Activated CD4-positive, alpha-beta T cell treated with anti-CD3 and anti-CD28 coated beads for 36 hours (primary cell): ENCODE data around the gene PCDHGA2. TPM values are rescaled to one million over a fixed set of nuclear protein-coding genes. Genes with fewer than 3 reads are reported as not detected.
"Not testable (repeated sequence)": the region's sequence is repeated elsewhere in the genome, so short reads cannot be mapped to it uniquely, and the experiment has no call there.

Experiments used
- ATAC-seq: fragments of 200-7000 bp; cut with Tn5 transposase; one replicate; pipeline ENCODE4 v1.10.0; 2021; ENCODE audit warnings: mild to moderate bottlenecking, moderate library complexity
- CTCF ChIA-PET: fragments of 350-600 bp; sonication (Branson Sonifier 250); formaldehyde crosslinking; loops from one replicate; lab custom pipeline; 2021; ENCODE audit warnings: antibody characterized with exemption; lab: Charles Lee
- POLR2A ChIA-PET: fragments of 350-600 bp; sonication (Branson Sonifier 250); formaldehyde crosslinking; loops from one replicate; lab custom pipeline; 2021; ENCODE audit warnings: antibody characterized with exemption, inconsistent platforms; lab: Charles Lee
- DNase-seq: peaks from one replicate; pipeline ENCODE4 v3.0.0-alpha.2; 2020
- H3K27ac Mint-ChIP-seq: one replicate; pipeline ENCODE4 v1.8.0; 2021; ENCODE audit warnings: mixed read lengths
- H3K27me3 Mint-ChIP-seq: one replicate; pipeline ENCODE4 v1.8.0; 2021; ENCODE audit warnings: mixed read lengths
- H3K36me3 Mint-ChIP-seq: one replicate; pipeline ENCODE4 v1.8.0; 2021; ENCODE audit warnings: low read depth, mixed read lengths
- H3K4me1 Mint-ChIP-seq: one replicate; pipeline ENCODE4 v1.8.0; 2021; ENCODE audit warnings: mixed read lengths
- H3K4me3 Mint-ChIP-seq: one replicate; pipeline ENCODE4 v1.8.0; 2021; ENCODE audit warnings: mild to moderate bottlenecking, moderate library complexity, mixed read lengths
- H3K9me3 Mint-ChIP-seq: one replicate; pipeline ENCODE4 v1.8.0; 2021; ENCODE audit warnings: low read depth, mixed read lengths
- intact Hi-C, 2 experiments: fragments of 100-400 bp; cut with DNase I in 1 of 2; cut with micrococcal nuclease in 1 of 2; formaldehyde crosslinking; loops; one replicate each; pipeline versions ENCODE4 v1.14.2 to v1.15.1; 2022 to 2024; cut with DNase I, micrococcal nuclease
- total RNA-seq, 2 experiments: library from RNA; stranded (reverse); gene quantifications; one replicate each; pipeline ENCODE4 v1.2.3, GENCODE V29; 2021

PCDHGA2 gene
- not detected for total RNA-seq

- intact Hi-C loops = no loop called here
- H3K9me3 Mint-ChIP-seq = peaks cover 46% of the 10 kb centered on the region
- DNase-seq (peak; percentile 39), ATAC-seq (no peak)
- CTCF ChIA-PET = interaction anchor here (0.6 to 3.4 kb wide), 14 partner anchors 11 to 225 kb away, joined by 3 to 22 read pairs (median 4); partner anchors contain the start of genes PCDHGA10, PCDHGA11, PCDHGA5 and PCDHGA8
- peak within 1 kb of the TSS; percentile 15 for H3K4me3 Mint-ChIP-seq
- peaks cover 65% of the 10 kb centered on the region for H3K27me3 Mint-ChIP-seq
- POLR2A ChIA-PET = no interaction called here
- no peaks in the 10 kb centered on the region for H3K4me1 Mint-ChIP-seq
- H3K27ac Mint-ChIP-seq = no peak within 1 kb of the TSS
- H3K36me3 Mint-ChIP-seq = peaks cover 22% of the 10 kb centered on the region
These were observed at the start of gene PCDHGA2 for GRCh38 chr5:141338538-141339306. Gene PCDHGA2 (plus strand): TSS chr5:141338760.

- H3K27ac Mint-ChIP-seq = no peak overlapping the region
- no peak overlapping the region for H3K4me3 Mint-ChIP-seq
- H3K36me3 Mint-ChIP-seq = peaks cover 41% of the 10 kb centered on the region
- ATAC-seq (no peak), DNase-seq (no peak)
- ChIA-PET POLR2A (no interaction called here), CTCF (interaction anchor here (2.0 kb wide), 1 partner anchor 22 kb away, joined by 4 read pairs; the partner anchor contains the start of gene TAF7)
- H3K4me1 Mint-ChIP-seq = no peaks in the 10 kb centered on the region
- intact Hi-C loops = no loop called here
- no peaks in the 10 kb centered on the region for H3K27me3 Mint-ChIP-seq
- H3K9me3 Mint-ChIP-seq = peaks cover 51% of the 10 kb centered on the region
These were observed 40.2 kb upstream of the PCDHGA2 start for GRCh38 chr5:141298376-141298775.

GRCh38 chr5:141303756-141304155 is 34.8 kb upstream of the PCDHGA2 start, which contains the start of gene SLC25A2:
Gene SLC25A2 (minus strand): TSS chr5:141304049. CDS start chr5:141303865, 184 bp downstream.
- no peak for ATAC-seq

GRCh38 chr5:141306630-141307029 is 31.9 kb upstream of the PCDHGA2 start:
- H3K27ac Mint-ChIP-seq = no peak overlapping the region
- no peaks in the 10 kb centered on the region for H3K4me1 Mint-ChIP-seq
- no peak for ATAC-seq
- POLR2A ChIA-PET = no interaction called here
- CTCF ChIA-PET = interaction anchor here (1.0 kb wide), 1 partner anchor 12 kb away, joined by 5 read pairs; no protein-coding TSS in a partner anchor
- intact Hi-C loops = no loop called here
- peaks cover 55% of the 10 kb centered on the region for H3K9me3 Mint-ChIP-seq
- H3K4me3 Mint-ChIP-seq = no peak overlapping the region
- H3K27me3 Mint-ChIP-seq = no peaks in the 10 kb centered on the region
- peaks cover 30% of the 10 kb centered on the region for H3K36me3 Mint-ChIP-seq
- no peak for DNase-seq

More at GRCh38 chr5:141303756-141304155, 34.8 kb upstream of the PCDHGA2 start, which contains the start of gene SLC25A2:
- Mint-ChIP-seq H3K4me1 (no peaks in the 10 kb centered on the region), H3K36me3 (peaks cover 25% of the 10 kb centered on the region), H3K9me3 (peaks cover 50% of the 10 kb centered on the region), H3K27ac (no peak within 1 kb of the TSS), H3K27me3 (no peaks in the 10 kb centered on the region), H3K4me3 (no peak within 1 kb of the TSS)
- intact Hi-C loops = no loop called here
- CTCF ChIA-PET = interaction anchor here (0.8 to 1.4 kb wide), 2 partner anchors 8 to 13 kb away, joined by 3 read pairs; no protein-coding TSS in a partner anchor
- POLR2A ChIA-PET = no interaction called here
- DNase-seq = no peak

- ChIA-PET CTCF (no interaction called here), POLR2A (no interaction called here)
- H3K4me1 Mint-ChIP-seq = peaks cover 4% of the 10 kb centered on the region
These were observed 24.8 kb upstream of the PCDHGA2 start for GRCh38 chr5:141313711-141314110.

GRCh38 chr5:141316963-141317362 is 21.6 kb upstream of the PCDHGA2 start:
- peaks cover 51% of the 10 kb centered on the region for H3K9me3 Mint-ChIP-seq
- H3K27me3 Mint-ChIP-seq, POLR2A ChIA-PET, intact Hi-C loops, H3K4me3 Mint-ChIP-seq, ATAC-seq, H3K27ac Mint-ChIP-seq, DNase-seq: not testable (repeated sequence)
- H3K36me3 Mint-ChIP-seq = peaks cover 82% of the 10 kb centered on the region
- CTCF ChIA-PET = interaction anchor here (0.8 to 0.9 kb wide), 2 partner anchors 9 to 13 kb away, joined by 3 read pairs; partner anchors contain the start of gene SLC25A2
- H3K4me1 Mint-ChIP-seq = peaks cover 23% of the 10 kb centered on the region

More at GRCh38 chr5:141313711-141314110, 24.8 kb upstream of the PCDHGA2 start:
- Mint-ChIP-seq H3K4me3 (no peak overlapping the region), H3K27me3 (no peaks in the 10 kb centered on the region), H3K36me3 (peaks cover 68% of the 10 kb centered on the region), H3K9me3 (peaks cover 57% of the 10 kb centered on the region), H3K27ac (no peak overlapping the region)
- DNase-seq (no peak), ATAC-seq (no peak)
- intact Hi-C loops = no loop called here

GRCh38 chr5:141319202-141319601 is 19.4 kb upstream of the PCDHGA2 start:
- Mint-ChIP-seq H3K27me3 (no peaks in the 10 kb centered on the region), H3K9me3 (peaks cover 40% of the 10 kb centered on the region), H3K36me3 (peaks cover 73% of the 10 kb centered on the region), H3K27ac (no peak overlapping the region), H3K4me3 (peak overlapping the region; percentile 91), H3K4me1 (peaks cover 23% of the 10 kb centered on the region)
- POLR2A ChIA-PET = no interaction called here
- no peak for DNase-seq
- no peak for ATAC-seq
- CTCF ChIA-PET = interaction anchor here (0.7 to 3.6 kb wide), 14 partner anchors 9 to 915 kb away, joined by 3 to 25 read pairs (median 4); partner anchors contain the start of genes PCDHGA1, PCDHGA11, PCDHGB3 and PCDHGB6
- intact Hi-C loops = no loop called here

GRCh38 chr5:141319699-141320098 is 18.9 kb upstream of the PCDHGA2 start:
- peaks cover 70% of the 10 kb centered on the region for H3K36me3 Mint-ChIP-seq
- H3K4me3 Mint-ChIP-seq = peak overlapping the region; percentile 91
- H3K27ac Mint-ChIP-seq = peak overlapping the region; percentile 100
- ATAC-seq (no peak), DNase-seq (no peak)
- H3K4me1 Mint-ChIP-seq = peaks cover 23% of the 10 kb centered on the region
- H3K9me3 Mint-ChIP-seq = peaks cover 38% of the 10 kb centered on the region
- intact Hi-C loops = loop anchor here (1.0 to 10.0 kb wide), 13 partner anchors 61 to 919 kb away; partner anchors contain the start of genes ANKHD1 (in 1 of the 2), DELE1 (in 1 of the 2), DIAPH1 (in 1 of the 2) and HDAC3 (in 1 of the 2)
- POLR2A ChIA-PET = interaction anchor here (0.8 to 1.4 kb wide), 2 partner anchors 10 to 50 kb away, joined by 4 read pairs; partner anchors contain the start of gene PCDHGB3
- CTCF ChIA-PET = interaction anchor here (0.8 to 3.6 kb wide), 24 partner anchors 8 to 915 kb away, joined by 3 to 25 read pairs (median 4); partner anchors contain the start of genes PCDHGA1, PCDHGA10, PCDHGA11 and PCDHGA12
- H3K27me3 Mint-ChIP-seq = peaks cover 2% of the 10 kb centered on the region

GRCh38 chr5:141320225-141321169 is 18.1 kb upstream of the PCDHGA2 start, which contains the start of gene TAF7:
Gene TAF7 (minus strand): TSS chr5:141320784. CDS start chr5:141320044, 740 bp downstream.
- POLR2A ChIA-PET = interaction anchor here (0.8 to 1.4 kb wide), 3 partner anchors 10 to 50 kb away, joined by 3 to 4 read pairs (median 4); partner anchors contain the start of gene PCDHGB3
- peaks cover 2% of the 10 kb centered on the region for H3K27me3 Mint-ChIP-seq
- peaks cover 23% of the 10 kb centered on the region for H3K4me1 Mint-ChIP-seq
- peak within 1 kb of the TSS; percentile 100 for H3K27ac Mint-ChIP-seq
- peaks cover 32% of the 10 kb centered on the region for H3K9me3 Mint-ChIP-seq
- H3K4me3 Mint-ChIP-seq = peak within 1 kb of the TSS; percentile 91
- intact Hi-C loops = loop anchor here (1.0 to 10.0 kb wide), 13 partner anchors 62 to 920 kb away; partner anchors contain the start of genes ANKHD1 (in 1 of the 2), DELE1 (in 1 of the 2), DIAPH1 (in 1 of the 2) and HDAC3 (in 1 of the 2)
- H3K36me3 Mint-ChIP-seq = peaks cover 62% of the 10 kb centered on the region
- CTCF ChIA-PET = interaction anchor here (0.5 to 3.6 kb wide), 31 partner anchors 8 to 1693 kb away, joined by 3 to 25 read pairs (median 4); partner anchors contain the start of genes PCDHGA1, PCDHGA10, PCDHGA11 and PCDHGA12
- peak; percentile 96 for DNase-seq
- ATAC-seq = peak; percentile 96

- peaks cover 10% of the 10 kb centered on the region for H3K27me3 Mint-ChIP-seq
- ATAC-seq (no peak), DNase-seq (no peak)
- no peak overlapping the region for H3K4me3 Mint-ChIP-seq
- POLR2A ChIA-PET = no interaction called here
- H3K27ac Mint-ChIP-seq = no peak overlapping the region
- peaks cover 52% of the 10 kb centered on the region for H3K36me3 Mint-ChIP-seq
- H3K4me1 Mint-ChIP-seq = peaks cover 25% of the 10 kb centered on the region
- CTCF ChIA-PET = interaction anchor here (0.7 to 1.4 kb wide), 3 partner anchors 9 to 22 kb away, joined by 3 to 5 read pairs (median 3); partner anchors contain the start of genes PCDHGA1 and PCDHGA3
- intact Hi-C loops = loop anchor here (5.0 to 10.0 kb wide), 6 partner anchors 240 to 685 kb away; partner anchors contain the start of genes DELE1 (in 1 of the 2), HDAC3 (in 1 of the 2), RELL2 (in 1 of the 2) and RNF14 (in 1 of the 2)
- peaks cover 34% of the 10 kb centered on the region for H3K9me3 Mint-ChIP-seq
These were observed 16.3 kb upstream of the PCDHGA2 start for GRCh38 chr5:141322261-141322660.
